Stimulated activated naive CD8-positive, alpha-beta T cell treated with anti-CD3 and anti-CD28 coated beads, Interleukin-15, Interleukin-2, amounts not matched to agents 100 ng/mL and 50 ng/mL, for 24 hours (primary cell): ENCODE data around the gene WDR59.
"Not testable (repeated sequence)": the region's sequence is repeated elsewhere in the genome, so short reads cannot be mapped to it uniquely, and the experiment has no call there.

Experiments used
- H3K27ac Mint-ChIP-seq: one replicate; pipeline ENCODE4 v1.8.0; 2021; ENCODE audit warnings: mild to moderate bottlenecking, mixed read lengths
- H3K27me3 Mint-ChIP-seq: one replicate; pipeline ENCODE4 v1.8.0; 2021; ENCODE audit warnings: mixed read lengths
- H3K36me3 Mint-ChIP-seq: one replicate; pipeline ENCODE4 v1.8.0; 2021; ENCODE audit warnings: low read depth, mixed read lengths
- H3K4me1 Mint-ChIP-seq: one replicate; pipeline ENCODE4 v1.8.0; 2021; ENCODE audit warnings: low read depth, mixed read lengths
- H3K4me3 Mint-ChIP-seq: one replicate; pipeline ENCODE4 v1.8.0; 2021; ENCODE audit warnings: mild to moderate bottlenecking, mixed read lengths
- H3K9me3 Mint-ChIP-seq: one replicate; pipeline ENCODE4 v1.8.0; 2021; ENCODE audit warnings: mixed read lengths

WDR59 gene

GRCh38 chr16:74847202-74847601 is 137.7 kb downstream of the WDR59 start:
- Mint-ChIP-seq H3K36me3 (no peaks in the 10 kb centered on the region), H3K27me3 (peaks cover 4% of the 10 kb centered on the region), H3K4me3 (no peak overlapping the region), H3K9me3 (no peaks in the 10 kb centered on the region), H3K4me1 (no peaks in the 10 kb centered on the region), H3K27ac (no peak overlapping the region)

GRCh38 chr16:74846714-74847113 is 138.2 kb downstream of the WDR59 start:
- no peaks in the 10 kb centered on the region for H3K4me1 Mint-ChIP-seq
- peaks cover 4% of the 10 kb centered on the region for H3K27me3 Mint-ChIP-seq
- no peaks in the 10 kb centered on the region for H3K36me3 Mint-ChIP-seq
- H3K27ac Mint-ChIP-seq, result no peak overlapping the region
- no peak overlapping the region for H3K4me3 Mint-ChIP-seq
- no peaks in the 10 kb centered on the region for H3K9me3 Mint-ChIP-seq

- no peaks in the 10 kb centered on the region for H3K9me3 Mint-ChIP-seq
- H3K36me3 Mint-ChIP-seq, result no peaks in the 10 kb centered on the region
- H3K4me3 Mint-ChIP-seq, result no peak overlapping the region
- H3K27me3 Mint-ChIP-seq, result peaks cover 4% of the 10 kb centered on the region
- no peak overlapping the region for H3K27ac Mint-ChIP-seq
- no peaks in the 10 kb centered on the region for H3K4me1 Mint-ChIP-seq
Measured at GRCh38 chr16:74844041-74844980, 140.6 kb downstream of the WDR59 start.

DNA sequence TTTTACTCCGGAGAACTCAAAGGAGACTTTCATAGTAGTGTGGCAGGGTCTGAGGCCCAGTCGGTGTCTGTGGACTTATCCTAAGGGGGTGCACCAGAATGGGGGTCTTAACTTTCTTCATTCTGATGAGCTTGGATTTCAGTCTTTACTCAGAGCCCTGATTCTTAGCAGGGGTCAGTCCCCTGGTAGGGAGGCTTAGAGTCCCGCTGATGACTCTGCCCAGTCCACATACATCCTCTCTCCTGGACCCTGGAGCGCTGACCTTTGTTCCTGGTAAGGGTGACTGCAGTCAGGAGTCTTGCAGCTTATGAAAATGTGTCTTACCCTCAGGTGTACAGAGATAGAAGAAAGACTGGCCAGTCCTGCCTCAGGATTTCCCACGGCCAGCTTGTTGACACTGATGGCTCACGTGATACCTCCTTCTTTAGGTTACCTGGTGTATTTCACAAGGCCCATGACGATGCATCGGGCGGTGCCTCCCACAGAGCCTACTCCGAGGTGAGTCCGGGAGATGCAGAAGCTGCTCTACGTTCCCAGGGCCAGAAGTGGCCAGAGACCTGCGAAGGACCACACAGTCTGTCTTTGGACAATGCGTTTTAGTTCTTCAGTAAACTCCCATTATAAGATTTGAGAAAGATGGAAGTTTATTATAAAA is 141.4 kb downstream of the WDR59 start:
- H3K27me3 Mint-ChIP-seq, H3K27ac Mint-ChIP-seq, H3K4me1 Mint-ChIP-seq, H3K36me3 Mint-ChIP-seq, H3K9me3 Mint-ChIP-seq, H3K4me3 Mint-ChIP-seq: not testable (repeated sequence)

DNA sequence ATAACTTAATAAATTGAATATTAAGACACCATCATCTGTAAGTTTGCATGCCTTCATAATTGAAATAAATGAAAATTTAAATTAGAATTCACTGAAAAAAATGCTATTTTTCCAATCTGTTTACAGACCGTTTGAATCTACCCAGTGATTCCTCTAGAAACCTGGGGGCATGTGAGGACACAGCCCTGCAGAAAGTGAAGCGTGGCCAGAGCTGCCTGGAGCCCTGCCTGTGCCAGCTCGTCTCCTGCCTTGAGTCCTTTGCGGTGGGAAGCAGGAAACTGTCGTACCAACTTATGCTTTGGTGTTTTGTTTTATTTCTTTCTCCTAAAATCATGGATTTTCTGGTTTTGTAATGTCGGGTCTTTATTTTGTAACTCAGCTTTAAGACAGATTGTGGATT is 142.5 kb downstream of the WDR59 start:
- Mint-ChIP-seq H3K4me3 (no peak overlapping the region), H3K36me3 (no peaks in the 10 kb centered on the region), H3K4me1 (no peaks in the 10 kb centered on the region), H3K27me3 (peaks cover 4% of the 10 kb centered on the region), H3K9me3 (no peaks in the 10 kb centered on the region), H3K27ac (no peak overlapping the region)

DNA sequence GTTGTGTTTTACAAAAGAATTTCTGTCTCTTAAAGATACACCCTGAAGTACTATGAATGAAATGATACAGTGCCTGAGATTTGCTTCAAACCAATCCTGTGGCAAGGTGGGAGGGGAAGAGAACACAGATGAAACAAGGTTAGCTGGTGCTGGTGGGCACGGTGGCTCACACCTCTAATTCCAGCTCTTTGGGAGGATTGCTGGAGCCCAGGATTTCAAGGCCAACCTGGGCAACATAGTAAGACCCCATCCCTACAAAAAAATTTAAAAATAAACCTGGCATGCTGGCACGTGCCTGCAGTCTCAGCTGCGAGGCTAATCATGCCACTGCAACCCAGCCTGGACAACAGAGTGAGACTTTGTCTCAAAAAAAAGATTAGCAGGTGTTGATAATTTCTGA is 143.0 kb downstream of the WDR59 start:
- peaks cover 4% of the 10 kb centered on the region for H3K27me3 Mint-ChIP-seq
- no peak overlapping the region for H3K27ac Mint-ChIP-seq
- H3K9me3 Mint-ChIP-seq, result no peaks in the 10 kb centered on the region
- H3K4me1 Mint-ChIP-seq, result no peaks in the 10 kb centered on the region
- no peak overlapping the region for H3K4me3 Mint-ChIP-seq
- H3K36me3 Mint-ChIP-seq, result no peaks in the 10 kb centered on the region

GRCh38 chr16:74841469-74841868 is 143.5 kb downstream of the WDR59 start:
- peaks cover 4% of the 10 kb centered on the region for H3K27me3 Mint-ChIP-seq
- no peak overlapping the region for H3K4me3 Mint-ChIP-seq
- H3K27ac Mint-ChIP-seq, result no peak overlapping the region

DNA sequence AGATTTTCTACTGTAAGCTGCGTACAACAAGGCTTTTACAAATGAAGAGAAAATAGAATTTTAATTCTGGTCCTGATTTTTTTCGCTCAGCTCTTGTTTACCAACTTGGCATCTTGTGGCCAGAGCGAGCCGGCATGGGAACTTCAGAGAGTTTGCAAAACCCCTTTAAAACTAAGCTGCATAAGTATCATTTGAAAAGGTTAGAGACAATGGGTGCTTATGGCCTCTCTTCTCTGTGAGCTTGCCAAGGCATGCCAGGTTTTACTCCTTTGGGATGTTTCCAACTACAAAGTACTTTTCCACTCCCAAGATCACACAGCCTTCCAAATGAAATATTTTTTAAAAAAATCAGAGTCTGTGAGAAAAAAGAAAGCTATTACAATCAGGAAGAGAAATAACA is 147.9 kb downstream of the WDR59 start:
- no peaks in the 10 kb centered on the region for H3K27me3 Mint-ChIP-seq
- no peak overlapping the region for H3K27ac Mint-ChIP-seq
- no peaks in the 10 kb centered on the region for H3K9me3 Mint-ChIP-seq
- no peaks in the 10 kb centered on the region for H3K36me3 Mint-ChIP-seq
- no peak overlapping the region for H3K4me3 Mint-ChIP-seq
- no peaks in the 10 kb centered on the region for H3K4me1 Mint-ChIP-seq

More at GRCh38 chr16:74841469-74841868, 143.5 kb downstream of the WDR59 start:
- Mint-ChIP-seq H3K4me1 (no peaks in the 10 kb centered on the region), H3K36me3 (no peaks in the 10 kb centered on the region), H3K9me3 (no peaks in the 10 kb centered on the region)

- Mint-ChIP-seq H3K4me3 (no peak overlapping the region), H3K36me3 (no peaks in the 10 kb centered on the region), H3K4me1 (no peaks in the 10 kb centered on the region), H3K27ac (no peak overlapping the region), H3K27me3 (peaks cover 7% of the 10 kb centered on the region), H3K9me3 (no peaks in the 10 kb centered on the region)
Measured at GRCh38 chr16:74836111-74836671, 148.7 kb downstream of the WDR59 start.

DNA sequence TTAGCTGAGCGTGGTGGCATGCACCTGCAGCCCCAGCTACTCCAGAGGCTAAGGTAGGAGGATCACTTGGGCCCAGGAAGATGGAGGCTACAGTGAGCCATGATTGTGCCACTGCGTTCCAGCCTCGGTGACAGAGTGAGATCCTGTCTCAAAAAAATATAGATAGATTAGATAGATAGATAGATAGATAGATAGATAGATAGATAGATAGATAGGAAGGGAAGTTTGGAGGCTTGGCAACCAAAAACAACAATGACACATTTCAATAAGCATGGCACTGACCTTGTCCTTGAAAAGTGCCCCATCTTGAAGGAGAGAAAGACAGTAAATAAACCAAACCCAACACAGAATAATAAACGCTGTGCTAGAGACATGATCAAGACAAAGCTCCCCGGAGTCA is 152.7 kb downstream of the WDR59 start:
- H3K4me1 Mint-ChIP-seq, result no peaks in the 10 kb centered on the region
- H3K36me3 Mint-ChIP-seq, result no peaks in the 10 kb centered on the region
- H3K9me3 Mint-ChIP-seq, result peaks cover 9% of the 10 kb centered on the region
- H3K27ac Mint-ChIP-seq, result no peak overlapping the region
- H3K27me3 Mint-ChIP-seq, result peaks cover 7% of the 10 kb centered on the region
- H3K4me3 Mint-ChIP-seq, result no peak overlapping the region

DNA sequence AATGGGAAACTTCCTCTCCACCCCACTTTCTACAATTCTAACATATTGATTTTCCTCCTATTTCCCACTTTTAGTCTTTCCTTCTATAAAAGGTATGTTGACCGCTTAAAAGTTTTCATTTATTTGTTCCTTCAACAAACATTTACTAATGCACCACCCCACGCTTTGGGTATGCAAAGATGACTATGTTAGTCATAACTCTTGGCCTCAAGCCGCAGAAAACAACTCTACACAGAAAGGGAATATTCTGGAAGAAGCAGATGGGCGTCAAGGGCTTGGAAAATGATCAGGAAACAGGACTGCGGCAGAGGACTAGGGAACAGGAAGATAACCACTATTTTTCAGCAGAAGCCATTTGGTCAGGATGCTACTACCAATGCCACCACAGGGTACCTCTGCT is 153.5 kb downstream of the WDR59 start:
- no peak overlapping the region for H3K4me3 Mint-ChIP-seq
- H3K27ac Mint-ChIP-seq, result no peak overlapping the region
- peaks cover 9% of the 10 kb centered on the region for H3K9me3 Mint-ChIP-seq
- H3K27me3 Mint-ChIP-seq, result peaks cover 7% of the 10 kb centered on the region
- H3K36me3 Mint-ChIP-seq, result no peaks in the 10 kb centered on the region
- H3K4me1 Mint-ChIP-seq, result no peaks in the 10 kb centered on the region

DNA sequence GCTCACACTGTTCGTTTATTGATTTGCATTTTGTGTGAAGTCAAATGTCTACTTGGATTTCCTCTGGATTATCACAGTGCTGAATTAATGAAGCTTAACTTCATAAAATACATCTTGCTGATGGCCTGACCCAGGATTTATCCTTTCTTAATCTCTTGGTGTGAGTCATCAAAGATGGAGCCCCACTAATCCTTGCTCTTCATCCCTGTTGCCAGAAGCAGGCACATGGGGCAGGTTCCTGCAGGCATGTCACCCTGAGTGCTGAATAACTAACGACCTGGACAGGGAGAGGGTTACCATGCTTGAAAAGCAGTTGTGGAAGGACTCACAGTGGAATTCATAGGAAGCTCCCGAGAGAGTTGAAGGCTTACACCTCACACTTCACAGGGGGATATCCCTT is 154.3 kb downstream of the WDR59 start:
- no peak overlapping the region for H3K27ac Mint-ChIP-seq
- peaks cover 7% of the 10 kb centered on the region for H3K27me3 Mint-ChIP-seq
- no peaks in the 10 kb centered on the region for H3K4me1 Mint-ChIP-seq
- H3K36me3 Mint-ChIP-seq, result no peaks in the 10 kb centered on the region
- H3K9me3 Mint-ChIP-seq, result peaks cover 9% of the 10 kb centered on the region
- no peak overlapping the region for H3K4me3 Mint-ChIP-seq

GRCh38 chr16:74829637-74830036 is 155.3 kb downstream of the WDR59 start:
- Mint-ChIP-seq H3K27me3 (peaks cover 7% of the 10 kb centered on the region), H3K9me3 (peaks cover 10% of the 10 kb centered on the region)

DNA sequence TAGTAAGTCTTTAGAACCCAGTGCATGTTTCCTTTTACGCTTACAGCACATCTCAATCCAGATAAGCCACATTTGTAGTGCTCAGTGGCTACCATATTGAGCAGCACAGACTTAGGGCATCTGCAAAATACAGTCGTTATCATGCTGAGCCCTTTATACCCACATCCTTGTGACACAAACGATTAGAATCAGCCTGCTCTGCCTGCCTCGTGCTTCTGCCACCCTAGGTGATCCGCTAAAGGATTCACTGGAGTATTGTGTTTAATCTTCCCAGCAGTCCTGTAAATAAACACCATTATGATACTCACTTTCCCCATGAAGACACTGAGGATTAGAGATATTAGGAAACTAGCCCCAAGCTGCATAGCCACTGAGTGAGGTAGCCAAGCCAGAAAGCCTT is 159.0 kb downstream of the WDR59 start:
- no peaks in the 10 kb centered on the region for H3K36me3 Mint-ChIP-seq
- no peaks in the 10 kb centered on the region for H3K4me1 Mint-ChIP-seq
- H3K27me3 Mint-ChIP-seq, result peaks cover 4% of the 10 kb centered on the region
- H3K4me3 Mint-ChIP-seq, result no peak overlapping the region
- no peak overlapping the region for H3K27ac Mint-ChIP-seq
- peaks cover 14% of the 10 kb centered on the region for H3K9me3 Mint-ChIP-seq

More at GRCh38 chr16:74829637-74830036, 155.3 kb downstream of the WDR59 start:
- Mint-ChIP-seq H3K36me3 (no peaks in the 10 kb centered on the region), H3K27ac (no peak overlapping the region), H3K4me3 (no peak overlapping the region), H3K4me1 (no peaks in the 10 kb centered on the region)

GRCh38 chr16:74825016-74825415 is 159.9 kb downstream of the WDR59 start:
- no peak overlapping the region for H3K4me3 Mint-ChIP-seq
- no peaks in the 10 kb centered on the region for H3K4me1 Mint-ChIP-seq
- H3K27ac Mint-ChIP-seq, result no peak overlapping the region
- H3K9me3 Mint-ChIP-seq, result peaks cover 14% of the 10 kb centered on the region
- H3K27me3 Mint-ChIP-seq, result peaks cover 8% of the 10 kb centered on the region
- no peaks in the 10 kb centered on the region for H3K36me3 Mint-ChIP-seq
